ENCODE data around the gene PHACTR4. TPM values are rescaled to one million over a fixed set of nuclear protein-coding genes. Genes with fewer than 3 reads are reported as not detected.

PHACTR4 gene
- total and polyA plus RNA-seq, 2 of the 8 experiments (the other 6 are each of a cell fraction or from before 2014, with no cell fraction given), result 23.7 to 57.8 TPM

DNA sequence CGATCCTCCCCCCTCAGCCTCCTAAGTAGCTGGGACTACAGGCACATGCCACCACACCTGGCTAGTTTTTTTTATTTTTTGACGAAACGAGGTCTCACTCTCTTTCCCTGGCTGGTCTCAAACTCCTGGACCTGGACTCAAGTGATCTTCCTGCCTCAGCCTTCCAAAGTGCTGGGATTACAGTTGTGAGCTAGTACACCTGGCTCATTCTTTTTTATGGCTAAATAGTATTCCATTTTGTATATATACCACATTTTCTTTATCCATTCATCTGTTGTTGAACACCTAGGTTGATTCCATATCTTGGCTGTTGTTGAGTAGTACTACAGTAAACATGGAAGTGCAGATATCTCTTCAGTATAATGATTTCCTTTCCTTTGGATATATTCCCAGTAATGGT lies 74.0 kb downstream of the PHACTR4 start:
- Histone ChIP-seq H2BK20ac (ENCODE audit: low read length) (no peak overlapping the region), H3K27ac (ENCODE audit: low read depth, low read length) (no peak overlapping the region), H3K23ac (ENCODE audit: insufficient read length) (no peak overlapping the region), H3K79me1 (ENCODE audit: low read depth, low read length) (no peaks in the 10 kb centered on the region), H3K4me2 (ENCODE audit: insufficient read depth in 1 of 2, low read depth in 2 of 2, low read length in 2 of 2) (no peak overlapping the region), H3K9me3 (ENCODE audit: insufficient read depth in 2 of 2, low read depth in 1 of 2, low read length in 1 of 2) (no peaks in the 10 kb centered on the region), H2BK5ac (ENCODE audit: low read depth, low read length) (no peak overlapping the region), H3K18ac (ENCODE audit: extremely low read depth, low read length) (no peak overlapping the region), H4K91ac (replicated peaks; ENCODE audit: insufficient read length, low read length) (no peak overlapping the region), H3K27me3 (replicated peaks in 1 of 4; ENCODE audit: control insufficient read depth in 3 of 4, extremely low read depth in 1 of 4, insufficient read depth in 3 of 4, low read length in 3 of 4) (no peaks in the 10 kb centered on the region), H2AK5ac (ENCODE audit: low read depth, low read length) (no peak overlapping the region), H2AFZ (ENCODE audit: low read length) (no peak overlapping the region), H3K79me2 (ENCODE audit: control insufficient read depth in 1 of 2, insufficient read depth in 2 of 2, low read length in 2 of 2) (no peaks in the 10 kb centered on the region), H2BK12ac (ENCODE audit: low read depth, low read length) (no peak overlapping the region), H3K56ac (replicated peaks; ENCODE audit: insufficient read length, low read depth, low read length) (no peak overlapping the region), H3K36me3 (ENCODE audit: control insufficient read depth in 2 of 4, insufficient read depth in 4 of 4, low read length in 3 of 4) (peaks cover 0 to under 1% (median 0%) of the 10 kb centered on the region in 4 experiments; a peak in 1 of 8 replicates), H2BK15ac (ENCODE audit: low read length) (no peak overlapping the region), H4K20me1 (replicated peaks in 1 of 2; ENCODE audit: control insufficient read depth in 1 of 2, insufficient read depth in 2 of 2, low read length in 2 of 2) (no peaks in the 10 kb centered on the region), H3K14ac (ENCODE audit: insufficient read length) (no peak overlapping the region), H2BK120ac (replicated peaks; ENCODE audit: low read depth, low read length) (no peak overlapping the region), H3K4me1 (replicated peaks in 1 of 4; ENCODE audit: control insufficient read depth in 3 of 4, insufficient read depth in 4 of 4, low read length in 3 of 4) (no peaks in the 10 kb centered on the region; a peak in 1 of 7 replicates), H3K9ac (replicated peaks in 1 of 4; ENCODE audit: extremely low read depth in 1 of 4, low read depth in 3 of 4, low read length in 3 of 4) (no peak overlapping the region), H4K5ac (ENCODE audit: insufficient read length, low read depth, low read length) (no peak overlapping the region), H4K8ac (ENCODE audit: extremely low read depth, insufficient read depth, low read length) (no peak overlapping the region), H3K23me2 (ENCODE audit: low read depth, low read length) (no peaks in the 10 kb centered on the region), H3K4ac (replicated peaks; ENCODE audit: insufficient read length, low read depth, low read length) (no peak overlapping the region), H3K4me3 (ENCODE audit: extremely low read depth in 1 of 4, insufficient read depth in 2 of 4, low read depth in 3 of 4, low read length in 4 of 4) (no peak overlapping the region)
- TF ChIP-seq SUZ12 (IDR thresholded peaks at IDR 0.05; ENCODE audit: low read length) (no peak), BACH1 (IDR thresholded peaks at IDR 0.05; ENCODE audit: low read length) (no peak), CTBP2 (IDR thresholded peaks at IDR 0.05; ENCODE audit: borderline replicate concordance, insufficient read depth, insufficient read length, low read length) (no peak), POU5F1 (IDR thresholded peaks at IDR 0.05; ENCODE audit: low read depth, low read length) (no peak), TAF7 (optimal IDR thresholded peaks at IDR 0.05; ENCODE audit: borderline replicate concordance, low read depth, low read length) (no peak)
- ChIA-PET CTCF (ENCODE audit: partially characterized antibody) (no interaction called here), POLR2A (ENCODE audit: partially characterized antibody) (no interaction called here)
- WGBS, 2 experiments (ENCODE audit: extremely low coverage in 1 of 2, insufficient coverage in 1 of 2, insufficient read length in 1 of 2, insufficient replicate concordance in 2 of 2, low coverage in 1 of 2, low lambda C conversion rate in 2 of 2, missing lambda C conversion rate in 1 of 2), result 57% methylated on average over 3 of the region's 3 CpGs; no CpG with 5 or more reads in 1 of the 2 experiments
- no peak for FAIRE-seq
- no peak for DNase-seq (ENCODE audit: low read depth in 1 of 2, low spot score in 2 of 2)

All from H1 (cell line).